ENCODE results near the gene AGRP.

Gene AGRP

GRCh38 chr16:67444259-67445125, 38.9 kb downstream of the AGRP start:
- DNase-seq: no peak

- no peak for DNase-seq
These were observed 40.1 kb downstream of the AGRP start for GRCh38 chr16:67443265-67443664.

DNA sequence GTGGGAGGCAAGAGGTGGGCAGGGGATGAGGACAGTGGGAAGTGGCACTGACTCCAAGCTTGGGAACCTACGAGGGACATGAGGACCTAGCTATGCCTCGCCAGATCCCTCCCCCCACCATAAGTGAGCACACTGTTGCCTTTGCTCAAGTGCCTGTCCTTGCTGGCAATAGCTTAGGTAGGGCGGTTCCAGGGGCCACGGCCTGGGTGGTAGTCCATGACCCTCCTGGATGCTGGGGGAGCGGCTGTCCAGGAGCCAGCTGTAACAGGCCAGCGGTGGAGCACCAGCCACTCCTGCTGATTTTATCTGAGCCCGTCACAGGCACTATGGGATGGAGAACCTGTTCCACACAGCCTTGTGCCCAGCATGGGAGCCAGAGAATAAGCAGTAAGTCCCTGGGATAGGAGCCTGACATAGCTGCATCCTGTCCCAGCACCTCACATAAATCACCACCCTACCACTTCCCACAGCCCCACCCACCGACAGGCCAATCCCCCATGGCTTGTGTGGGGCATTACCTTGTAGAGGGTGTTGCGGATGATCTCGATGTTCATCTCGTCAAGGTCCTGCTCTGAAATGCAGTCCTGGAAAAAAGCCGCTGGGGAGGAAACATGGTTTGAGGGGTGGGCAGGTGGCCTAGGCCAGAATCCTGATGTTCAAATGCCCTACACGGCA, 40.6 kb downstream of the AGRP start:
- no peak for DNase-seq

DNA sequence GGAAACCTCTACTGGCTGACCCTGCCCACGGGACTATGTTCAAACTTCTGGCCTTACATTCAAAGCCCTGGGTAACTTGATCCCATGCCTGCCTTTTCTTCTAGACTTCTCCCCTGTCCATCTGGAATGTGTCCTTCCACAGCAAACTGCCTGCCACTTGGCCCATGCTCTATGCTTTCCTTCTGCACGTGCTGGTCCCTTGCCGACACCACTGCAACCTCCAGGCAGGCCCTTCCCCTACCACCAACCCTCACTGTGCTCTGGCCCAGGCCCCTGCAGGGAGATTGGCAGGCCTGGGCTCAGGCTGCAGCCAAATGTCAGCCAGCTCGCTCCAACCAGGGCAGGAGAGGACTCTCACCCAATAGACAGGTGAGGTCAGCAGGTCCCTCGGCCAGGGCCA, 41.4 kb downstream of the AGRP start:
- no peak for DNase-seq

- no peak for DNase-seq
These were observed 42.0 kb downstream of the AGRP start for GRCh38 chr16:67441271-67441753.

DNA sequence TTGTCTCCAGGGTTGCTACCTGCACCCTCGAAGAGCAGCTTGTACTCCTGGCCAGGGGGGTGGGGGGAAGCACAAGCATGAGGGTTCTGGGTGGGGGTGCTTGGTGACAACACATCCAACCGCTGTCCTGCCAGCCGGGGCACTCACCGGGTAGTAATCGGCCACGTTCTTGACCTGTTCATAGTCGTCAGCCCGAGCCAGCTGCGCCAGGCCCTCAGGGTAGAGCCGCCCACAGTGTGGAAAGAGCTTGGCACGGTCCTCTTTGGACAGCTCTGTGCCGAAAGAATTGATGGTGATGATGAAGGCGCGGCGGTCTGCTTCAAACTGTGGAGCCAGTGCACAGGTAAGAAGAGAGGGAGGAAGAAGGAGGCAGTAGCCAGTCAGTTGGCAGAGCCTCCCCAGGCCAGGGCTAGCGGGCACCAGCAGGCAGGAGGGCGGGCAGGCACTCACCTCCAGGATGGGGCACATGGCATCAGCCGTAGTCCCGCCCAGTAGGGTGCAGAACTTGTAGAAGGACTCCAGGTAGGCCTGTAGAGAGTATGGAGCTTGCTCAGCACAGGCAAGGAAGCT, 44.4 kb downstream of the AGRP start:
- DNase-seq: no peak

GRCh38 chr16:67438098-67438791, 45.1 kb downstream of the AGRP start:
- no peak for DNase-seq

- DNase-seq: peak; percentile 46
These were observed 45.8 kb downstream of the AGRP start for GRCh38 chr16:67437513-67437912.

DNA sequence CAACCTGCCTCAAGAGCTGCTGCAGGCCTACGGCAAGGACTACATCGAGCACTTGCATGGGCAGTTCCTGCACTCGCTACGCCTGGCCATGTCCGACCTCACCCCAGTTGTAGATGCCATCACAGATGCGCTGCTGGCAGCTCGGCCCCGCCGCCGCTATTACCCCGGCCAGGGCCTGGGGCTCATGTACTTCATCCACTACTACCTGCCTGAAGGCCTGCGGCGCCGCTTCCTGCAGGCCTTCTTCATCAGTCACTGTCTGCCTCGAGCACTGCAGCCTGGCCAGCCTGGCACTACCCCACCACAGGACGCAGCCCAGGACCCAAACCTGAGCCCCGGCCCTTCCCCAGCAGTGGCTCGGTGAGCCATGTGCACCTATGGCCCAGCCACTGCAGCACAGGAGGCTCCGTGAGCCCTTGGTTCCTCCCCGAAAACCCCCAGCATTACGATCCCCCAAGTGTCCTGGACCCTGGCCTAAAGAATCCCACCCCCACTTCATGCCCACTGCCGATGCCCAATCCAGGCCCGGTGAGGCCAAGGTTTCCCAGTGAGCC, 46.6 kb downstream of the AGRP start:
- no peak for DNase-seq

DNA sequence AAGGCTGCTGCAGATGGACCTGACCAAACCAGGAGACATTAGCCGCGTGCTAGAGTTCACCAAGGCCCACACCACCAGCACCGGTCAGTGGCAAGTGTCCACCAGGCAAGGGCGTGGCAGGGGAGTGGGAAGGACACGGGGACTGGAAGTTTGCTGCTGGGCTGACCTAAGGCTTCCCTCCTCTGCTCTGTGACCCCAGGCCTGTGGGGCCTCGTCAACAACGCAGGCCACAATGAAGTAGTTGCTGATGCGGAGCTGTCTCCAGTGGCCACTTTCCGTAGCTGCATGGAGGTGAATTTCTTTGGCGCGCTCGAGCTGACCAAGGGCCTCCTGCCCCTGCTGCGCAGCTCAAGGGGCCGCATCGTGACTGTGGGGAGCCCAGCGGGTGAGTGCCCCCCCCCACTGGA, 47.6 kb downstream of the AGRP start:
- no peak for DNase-seq

DNA sequence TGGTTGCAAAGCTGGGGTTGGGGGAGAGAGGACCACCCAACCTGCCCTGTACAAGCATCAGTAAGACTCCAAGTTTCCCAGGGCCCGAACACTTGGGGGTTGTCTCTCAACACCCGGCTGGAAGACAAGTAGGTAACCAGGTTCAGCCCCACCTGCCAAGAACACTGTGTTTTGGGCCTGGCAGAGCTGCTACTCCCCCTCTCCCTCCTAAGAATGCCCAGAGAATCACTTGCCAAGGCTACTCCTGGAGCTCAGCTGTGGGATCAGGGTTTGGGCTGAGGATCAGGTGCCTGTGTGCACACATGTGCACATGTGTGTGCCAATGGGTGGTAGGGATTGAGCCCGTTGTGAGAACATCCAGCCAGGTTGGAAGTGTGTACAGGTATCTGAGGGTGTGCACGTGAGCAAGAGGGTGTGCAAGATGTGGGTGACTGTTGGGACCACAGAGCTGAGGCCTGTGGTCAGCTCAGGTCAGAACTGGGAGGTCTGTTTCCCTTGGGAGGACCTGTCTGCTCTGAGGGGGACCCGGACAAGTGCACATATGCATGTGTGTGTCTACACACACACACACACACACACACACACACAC, 50.1 kb downstream of the AGRP start:
- no peak for DNase-seq

Data from activated CD4-positive, alpha-beta T cell treated with anti-CD3 and anti-CD28 coated beads, Interleukin-2, amount 50 U/mL, for 16 hours (primary cell).